T-cell (primary cell): ENCODE measurements around the gene CA5A. TPM values are rescaled to one million over a fixed set of nuclear protein-coding genes. Genes with fewer than 3 reads are reported as not detected.

Experiments
- total RNA-seq, 35 experiments: library from RNA in 6 of 35; stranded (reverse) in 6 of 35; fragments of 120-200 nt in 1 of 35; gene quantifications; one replicate each; pipeline versions ENCODE4 v1.2.1 to v1.2.4 and lab custom pipeline; 2013 to 2026

The CA5A gene
- total RNA-seq, 5 donors from 2014 or later (not counting 1 experiment from before 2014, with no cell fraction given): 0.20 TPM; not detected in 4

Other genes starting within 250 kb of the CA5A start
- gene KLHDC4, start 170.5 kb downstream of the CA5A start, total RNA-seq: 100 to 1,000 TPM; 104 to 136 (median 116) TPM
- gene SLC7A5, start 67.0 kb downstream of the CA5A start, total RNA-seq: 10 to 100 TPM; 37.9 to 81.6 (median 40.0) TPM
- 10 to 100 TPM; 57.1 to 81.9 (median 69.4) TPM for gene BANP, start 14.9 kb upstream of the CA5A start, total RNA-seq